Amygdala (tissue), 56 donors: ENCODE results near the gene TMEM108.

Source experiments
- DNase-seq, 56 donors: peaks; one replicate each; lab custom pipeline; 2025; lab: John Stamatoyannopoulos, UW

TMEM108 gene

GRCh38 chr3:133269393-133269792, 231.2 kb downstream of the TMEM108 start:
- no peak for DNase-seq

GRCh38 chr3:133270631-133271030, 232.4 kb downstream of the TMEM108 start:
- DNase-seq: no peak

GRCh38 chr3:133271042-133271441, 232.9 kb downstream of the TMEM108 start:
- no peak for DNase-seq

- no peak for DNase-seq
Measured at GRCh38 chr3:133271539-133271938, 233.3 kb downstream of the TMEM108 start.

GRCh38 chr3:133273346-133273745, 235.2 kb downstream of the TMEM108 start:
- DNase-seq: peak in 1 of 56 donors; percentile 5

GRCh38 chr3:133274477-133274876, 236.3 kb downstream of the TMEM108 start:
- no peak for DNase-seq

GRCh38 chr3:133276594-133276993, 238.4 kb downstream of the TMEM108 start:
- DNase-seq: peak in 10 of 56 donors; percentile 5 to 35 (median 18)

GRCh38 chr3:133277813-133278212, 239.6 kb downstream of the TMEM108 start:
- DNase-seq: no peak

GRCh38 chr3:133278260-133279043, 240.3 kb downstream of the TMEM108 start:
- no peak for DNase-seq

GRCh38 chr3:133280586-133280985, 242.4 kb downstream of the TMEM108 start:
- DNase-seq: no peak

- DNase-seq: no peak
Measured at GRCh38 chr3:133282236-133282635, 244.0 kb downstream of the TMEM108 start.

- no peak for DNase-seq
Measured at GRCh38 chr3:133283958-133284807, 246.0 kb downstream of the TMEM108 start.

- DNase-seq: no peak
Measured at GRCh38 chr3:133289322-133289721, 251.1 kb downstream of the TMEM108 start.

GRCh38 chr3:133292296-133292695, 254.1 kb downstream of the TMEM108 start:
- DNase-seq: no peak

- DNase-seq: no peak
Measured at GRCh38 chr3:133293397-133294110, 255.4 kb downstream of the TMEM108 start.

- DNase-seq: no peak
Measured at GRCh38 chr3:133294253-133294652, 256.1 kb downstream of the TMEM108 start.

GRCh38 chr3:133295199-133295901, 257.2 kb downstream of the TMEM108 start:
- DNase-seq: no peak

- no peak for DNase-seq
Measured at GRCh38 chr3:133295944-133296917, 258.0 kb downstream of the TMEM108 start.

GRCh38 chr3:133296981-133297380, 258.8 kb downstream of the TMEM108 start:
- no peak for DNase-seq
